Airway epithelial cell (primary cell): ENCODE measurements around the gene DCN. TPM values are rescaled to one million over a fixed set of nuclear protein-coding genes. Genes with fewer than 3 reads are reported as not detected.

Experiments
- total RNA-seq: library from RNA; depleted of rRNA; stranded (reverse); fragments of >200 nt; gene quantifications from 2 replicates; pipeline ENCODE4 v1.2.3, GENCODE V29; 2015

DCN gene
- 7.9 and 9.9 TPM in 2 replicates for total RNA-seq

GRCh38 chr12:91182636-91183455, at the start of gene DCN:
DCN (minus strand) TSS chr12:91182817; CDS start chr12:91178552, 4,265 bp downstream.

GRCh38 chr12:91111366-91112325, 71.0 kb downstream of the DCN start, which contains the start of gene LUM:
LUM (minus strand) TSS chr12:91111494; CDS start chr12:91108979, 2,515 bp downstream.

Other genes with a start within 250 kb of the DCN start
- gene CCER1, start 227.6 kb downstream of the DCN start, total RNA-seq, result not detected in 2 replicates
- not detected in 2 replicates for gene EPYC, start 177.8 kb downstream of the DCN start, total RNA-seq
- not detected in 2 replicates for gene KERA, start 124.8 kb downstream of the DCN start, total RNA-seq
- gene LUM, start 71.3 kb downstream of the DCN start, total RNA-seq, result 0.60 and 2.8 TPM in 2 replicates